Upper lobe of left lung (tissue), 4 donors: Measurements from ENCODE around the gene TMPRSS4.

Source experiments
- CTCF ChIP-seq, 6 experiments: fragments of 450-650 bp in 4 of 6; fragments of 200-600 bp in 2 of 6; sonication (generic) in 2 of 6; IDR thresholded peaks; one replicate each; pipeline ENCODE4 v1.5.1; 2016 to 2019; ENCODE audit warnings: antibody characterized with exemption in 6 of 6
- EP300 ChIP-seq, 4 donors: sonication (generic); formaldehyde crosslinking; IDR thresholded peaks; one replicate each; pipeline ENCODE4 v1.5.1; 2017; ENCODE audit warnings: antibody characterized with exemption in 4 of 4, control low read depth in 2 of 4
- POLR2A ChIP-seq, 4 donors: fragments of 450-650 bp; IDR thresholded peaks; one replicate each; pipeline ENCODE4 v1.5.1; 2016 to 2017; ENCODE audit warnings: antibody characterized with exemption in 4 of 4, mild to moderate bottlenecking in 2 of 4
- POLR2AphosphoS5 ChIP-seq, 2 donors: sonication (generic); formaldehyde crosslinking; IDR thresholded peaks; one replicate each; pipeline ENCODE4 v1.5.1; 2017; ENCODE audit warnings: antibody characterized with exemption in 2 of 2

- TF ChIP-seq CTCF (IDR thresholded peaks at IDR 0.05) (no peak), POLR2A (IDR thresholded peaks at IDR 0.05) (no peak), POLR2AphosphoS5 (IDR thresholded peaks at IDR 0.05) (no peak), EP300 (IDR thresholded peaks at IDR 0.05) (no peak)
These were observed 94.0 kb downstream of the TMPRSS4 start for GRCh38 chr11:118170882-118171268.
